HL-60/S4 (cell line): Measurements from ENCODE around the gene SH3BP5.

Experiments used
- in situ Hi-C: fragments of 300-500 bp; cut with MboI; formaldehyde crosslinking; loops from 2 replicates; pipeline ENCODE4 v1.14.3; 2022; ENCODE audit warnings: low sequenced_read_pairs

Gene SH3BP5

DNA sequence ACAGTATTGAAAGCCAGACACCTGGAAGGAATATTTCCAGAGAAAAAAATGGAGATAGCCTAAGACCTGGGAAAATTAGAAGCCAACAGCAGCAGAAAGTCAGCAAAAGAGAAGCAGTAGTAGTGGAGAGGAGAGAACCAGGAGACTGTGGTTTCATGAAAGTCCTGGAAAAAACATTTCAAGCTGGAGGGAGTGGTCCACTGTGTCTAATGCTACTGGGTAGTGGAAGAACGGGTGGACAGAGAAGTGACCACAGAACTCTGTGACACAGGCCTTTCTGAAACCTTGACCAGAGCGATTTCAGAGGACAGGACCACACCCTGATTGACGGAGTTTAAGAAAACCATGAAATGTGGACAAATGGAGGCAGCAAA, 15.3 kb upstream of the SH3BP5 start:
- in situ Hi-C loops, result no loop called here

DNA sequence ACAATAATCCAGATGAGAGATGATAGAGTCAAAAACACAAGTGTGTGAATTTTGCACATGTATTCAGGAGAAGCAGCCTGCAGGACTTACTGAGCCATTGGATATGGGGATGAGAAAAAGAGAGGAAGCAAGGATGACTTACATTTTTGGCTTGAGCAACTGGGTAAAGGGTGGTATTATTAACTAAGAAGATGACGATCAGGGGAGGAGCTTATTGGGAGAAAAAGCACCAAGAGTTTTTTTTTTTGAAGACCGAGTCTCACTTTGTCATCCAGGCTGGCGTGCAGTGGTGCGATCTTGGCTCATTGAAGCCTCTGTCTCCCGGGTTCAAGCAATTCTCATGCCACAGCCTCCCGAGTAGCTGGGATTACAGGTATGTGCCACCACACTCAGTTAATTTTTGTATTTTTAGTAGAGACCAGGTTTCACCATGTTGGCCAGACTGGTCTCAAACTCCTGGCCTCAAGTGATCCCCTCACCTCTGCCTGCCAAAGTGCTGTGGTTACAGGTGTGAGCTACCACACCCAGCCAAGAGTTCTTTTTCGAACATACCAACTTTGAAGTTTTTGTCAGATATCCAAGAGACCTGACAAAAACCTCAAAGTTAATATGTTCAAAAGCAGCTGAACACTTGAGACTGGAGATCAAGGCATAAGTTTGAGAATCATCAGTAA, 14.8 kb upstream of the SH3BP5 start:
- in situ Hi-C loops, result no loop called here

DNA sequence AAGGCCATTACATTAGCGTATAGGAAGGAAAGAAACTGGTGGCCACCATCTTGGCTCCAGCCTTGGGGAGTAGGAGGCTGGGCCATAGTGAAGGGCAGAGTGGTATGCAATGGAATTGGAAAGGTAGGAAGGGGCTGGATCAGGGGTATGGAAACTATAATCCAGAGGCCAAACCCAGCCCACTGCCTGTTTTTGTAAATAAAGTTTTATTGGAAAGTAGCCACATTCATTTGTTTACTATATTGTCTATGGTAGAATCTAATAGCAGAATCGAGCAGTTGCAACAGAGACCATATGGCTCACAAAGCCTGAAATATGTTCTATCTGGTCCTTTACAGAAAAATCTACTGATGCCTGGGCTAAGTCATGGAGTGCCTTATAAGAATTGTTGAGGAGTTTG, 14.1 kb upstream of the SH3BP5 start:
- in situ Hi-C loops, result no loop called here

DNA sequence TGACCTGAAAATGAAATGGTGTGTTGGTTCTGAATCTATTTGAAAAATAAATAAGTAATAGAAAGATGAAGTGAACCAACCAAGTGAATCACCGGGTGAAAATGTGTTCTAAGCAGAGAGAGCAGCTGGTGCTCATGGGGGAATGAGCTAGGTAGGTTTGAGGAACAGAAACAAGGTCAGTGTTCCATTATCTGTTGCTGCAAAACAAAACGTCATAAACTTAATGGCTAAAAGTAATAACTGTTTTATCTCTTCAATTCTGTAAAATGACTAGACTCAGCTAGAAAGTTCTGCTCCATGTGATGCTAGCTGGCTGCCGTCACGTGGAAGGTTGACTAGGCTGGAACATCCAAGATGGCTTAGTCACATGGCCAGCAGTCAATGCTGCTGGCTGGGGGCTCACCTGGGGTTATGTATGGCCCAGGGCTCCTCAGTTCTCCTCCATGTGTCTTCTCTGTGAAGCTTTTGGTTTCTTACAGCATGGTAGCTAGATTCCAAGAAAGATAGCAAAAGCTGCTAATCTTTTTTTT, 13.3 kb upstream of the SH3BP5 start:
- in situ Hi-C loops, result no loop called here

DNA sequence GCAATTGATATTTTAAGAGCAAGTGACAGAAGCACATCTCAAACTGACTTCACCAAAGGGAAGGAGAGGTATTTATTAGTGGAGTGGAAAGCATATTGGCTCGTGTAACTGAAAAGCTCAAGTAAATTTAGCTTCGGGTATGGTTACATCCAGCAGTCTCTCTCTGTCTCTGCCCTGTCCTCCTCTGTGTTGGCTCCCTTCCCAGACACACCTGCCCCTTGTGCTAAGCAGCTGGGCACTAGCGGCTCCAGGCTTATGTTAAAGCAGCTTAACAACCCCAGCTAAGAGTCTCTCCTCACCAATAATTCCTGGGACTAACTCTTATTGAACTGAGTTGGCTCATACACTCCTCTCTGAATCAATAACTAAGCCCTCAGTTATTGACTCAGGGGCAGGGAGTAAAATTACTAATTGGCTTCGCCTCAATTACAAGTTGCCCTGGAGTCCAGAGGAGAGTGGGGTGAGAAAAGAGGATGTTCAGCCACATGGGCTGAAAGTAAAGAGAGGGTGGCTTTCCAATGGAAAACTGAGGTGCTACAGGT, 12.8 kb upstream of the SH3BP5 start:
- in situ Hi-C loops, result no loop called here

DNA sequence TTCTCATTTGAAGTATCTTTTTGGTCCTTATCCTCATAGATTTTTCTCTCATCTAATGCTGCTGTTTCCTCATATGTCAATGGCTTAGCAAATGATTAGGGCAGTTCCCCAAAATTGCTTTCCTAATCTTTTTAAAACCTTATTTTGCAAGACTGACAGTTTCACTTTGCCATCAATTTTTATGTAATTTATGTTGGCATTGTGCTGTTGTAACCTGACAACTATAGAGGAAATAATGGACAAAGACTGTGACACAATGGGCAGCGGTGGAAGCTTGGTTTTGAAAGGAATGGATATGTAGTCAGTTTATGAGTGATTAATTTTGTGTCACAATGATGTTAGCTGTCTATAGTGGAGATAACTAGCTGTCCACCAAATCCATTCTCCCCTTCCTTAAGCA, 10.6 kb upstream of the SH3BP5 start:
- in situ Hi-C loops, result no loop called here

DNA sequence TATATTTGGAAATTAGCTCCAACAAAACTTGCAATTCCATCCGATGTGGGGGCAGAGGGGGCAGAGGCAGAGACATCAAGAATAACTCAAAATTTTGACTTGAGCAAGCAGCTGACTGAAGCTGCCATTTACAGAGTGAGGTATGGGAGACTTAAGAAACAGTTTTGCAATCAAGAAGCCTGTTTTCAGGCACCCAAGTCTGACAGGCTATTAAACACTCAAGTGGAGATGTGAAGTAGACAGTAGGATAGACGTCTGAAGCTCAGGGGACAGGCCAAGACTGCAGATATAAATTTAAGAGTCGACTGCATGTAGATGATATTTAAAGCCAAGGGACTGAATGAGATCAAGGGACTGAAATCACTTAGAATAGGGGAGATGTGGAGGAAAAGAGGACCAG, 9.9 kb upstream of the SH3BP5 start:
- in situ Hi-C loops, result no loop called here

DNA sequence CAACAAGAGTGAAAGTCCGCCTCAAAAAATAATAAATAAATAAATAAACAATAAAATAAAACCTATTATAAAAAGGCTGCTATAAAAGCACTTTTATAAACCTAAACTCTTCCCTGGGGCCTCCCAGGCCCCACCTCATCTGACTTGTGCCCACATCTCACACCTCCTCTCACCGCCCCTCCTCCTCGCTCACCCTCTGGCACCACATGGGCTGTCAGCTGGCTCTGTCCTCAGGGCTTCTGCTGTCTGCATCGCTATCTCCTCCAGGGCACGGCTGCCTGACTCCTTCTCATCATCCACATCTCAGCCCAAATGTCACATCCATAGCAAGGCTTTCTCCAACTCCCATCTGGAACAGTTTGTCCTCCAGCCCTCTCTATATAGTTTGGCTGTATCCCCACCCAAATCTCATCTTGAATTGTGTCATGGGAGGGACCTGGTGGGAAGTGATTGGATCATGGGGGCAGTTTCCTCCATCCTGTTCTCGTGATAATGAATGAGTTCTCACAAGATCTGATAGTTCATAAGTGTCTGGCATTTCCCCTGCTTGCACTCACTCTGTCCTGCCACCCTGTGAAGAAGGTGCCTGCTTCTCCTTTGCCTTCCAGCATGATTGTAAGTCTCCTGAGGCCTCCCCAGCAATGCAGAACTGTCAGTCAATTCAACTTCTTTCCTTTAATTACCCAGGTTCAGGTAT, 8.8 kb upstream of the SH3BP5 start:
- in situ Hi-C loops, result no loop called here

DNA sequence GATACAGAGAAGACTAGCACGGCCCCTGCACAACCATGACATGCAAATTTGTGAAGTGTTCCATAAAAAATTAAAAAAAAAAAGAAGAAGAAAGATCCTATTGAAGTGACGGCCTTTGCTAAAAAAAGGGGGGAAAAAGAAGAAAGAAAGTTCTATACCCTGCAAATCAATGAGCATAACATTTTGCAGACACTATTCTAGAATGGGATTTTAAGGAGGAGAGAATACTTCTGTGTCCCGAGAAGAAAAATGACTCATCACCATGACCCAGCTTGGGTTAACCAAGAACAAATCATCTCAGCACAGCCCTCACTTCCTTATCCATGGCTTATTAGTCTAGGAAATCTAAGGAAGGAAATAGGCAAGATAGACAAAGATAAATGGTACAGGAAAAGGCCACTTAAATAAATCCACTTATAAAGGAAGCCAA, 7.4 kb upstream of the SH3BP5 start:
- in situ Hi-C loops, result no loop called here

DNA sequence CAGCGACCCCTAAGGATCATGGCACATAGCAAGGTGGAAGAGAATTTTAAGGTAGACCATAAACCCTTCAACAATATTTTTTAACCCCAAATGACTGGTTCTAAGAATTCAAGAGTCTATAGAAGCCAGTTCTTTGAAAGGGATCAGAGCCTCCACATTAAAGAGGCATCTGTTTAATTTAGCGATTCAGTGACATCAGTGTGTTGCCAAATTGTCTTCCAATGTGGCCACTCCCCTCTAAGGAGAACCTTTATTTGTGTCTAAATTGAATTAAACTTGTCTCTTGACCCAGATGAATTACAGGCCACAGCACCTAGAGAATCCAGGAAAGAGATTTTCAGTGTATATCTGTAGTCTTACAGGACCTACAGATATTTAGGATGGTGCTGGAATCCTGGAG, 6.6 kb upstream of the SH3BP5 start:
- in situ Hi-C loops, result no loop called here

DNA sequence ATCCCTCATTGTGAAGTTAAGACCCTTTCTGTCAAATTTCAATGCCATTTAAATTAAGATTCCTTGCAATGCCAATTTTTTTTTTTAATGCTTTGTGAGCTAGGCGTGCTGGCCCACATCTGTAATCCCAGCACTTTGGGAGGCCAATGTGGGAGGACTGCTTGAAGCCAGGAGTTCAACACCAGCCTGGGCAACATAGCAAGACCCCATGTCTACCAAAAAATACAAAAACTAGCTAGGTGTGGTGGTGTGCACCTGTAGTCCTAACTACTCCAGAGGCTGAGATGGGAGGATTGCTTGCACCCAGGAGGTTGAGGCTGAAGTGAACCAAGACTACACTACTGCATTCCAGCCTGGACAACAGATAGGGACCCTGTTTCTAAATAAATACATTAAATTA, 5.6 kb upstream of the SH3BP5 start:
- in situ Hi-C loops, result no loop called here

DNA sequence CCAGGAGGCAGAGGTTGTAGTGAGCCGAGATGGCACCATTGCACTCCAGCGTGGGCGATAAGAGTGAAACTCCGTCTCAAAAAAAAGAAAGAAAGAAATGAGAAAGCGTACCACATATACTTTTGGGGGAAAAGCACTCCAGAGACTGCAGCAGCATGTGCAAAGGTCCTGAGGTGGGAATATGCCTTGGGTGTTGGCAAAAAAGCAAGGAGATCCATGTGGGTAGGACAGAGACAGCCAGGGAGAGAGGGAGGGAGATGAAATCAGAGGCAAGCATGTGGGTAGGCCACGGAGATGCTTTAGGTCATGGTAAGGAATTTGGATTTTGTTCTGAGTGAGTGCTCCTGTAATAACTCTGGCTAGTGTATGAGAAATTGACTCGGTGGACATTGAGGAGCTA, 3.7 kb upstream of the SH3BP5 start:
- in situ Hi-C loops, result no loop called here

DNA sequence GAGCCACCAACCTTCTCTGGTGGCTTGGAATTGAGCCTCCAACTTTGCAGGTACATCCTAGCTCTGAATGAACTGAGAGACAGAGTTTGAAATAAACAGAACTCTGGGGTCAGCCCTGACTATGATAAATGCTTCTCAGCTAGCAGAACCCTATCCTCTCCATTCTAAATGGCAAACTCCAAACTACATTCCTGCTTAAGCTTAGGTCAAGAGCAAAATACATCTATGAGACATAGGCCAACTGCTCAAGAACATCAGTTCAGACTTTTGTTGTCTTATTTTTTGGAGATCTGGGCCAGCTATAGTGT, 1.5 kb upstream of the SH3BP5 start:
- in situ Hi-C loops, result no loop called here

DNA sequence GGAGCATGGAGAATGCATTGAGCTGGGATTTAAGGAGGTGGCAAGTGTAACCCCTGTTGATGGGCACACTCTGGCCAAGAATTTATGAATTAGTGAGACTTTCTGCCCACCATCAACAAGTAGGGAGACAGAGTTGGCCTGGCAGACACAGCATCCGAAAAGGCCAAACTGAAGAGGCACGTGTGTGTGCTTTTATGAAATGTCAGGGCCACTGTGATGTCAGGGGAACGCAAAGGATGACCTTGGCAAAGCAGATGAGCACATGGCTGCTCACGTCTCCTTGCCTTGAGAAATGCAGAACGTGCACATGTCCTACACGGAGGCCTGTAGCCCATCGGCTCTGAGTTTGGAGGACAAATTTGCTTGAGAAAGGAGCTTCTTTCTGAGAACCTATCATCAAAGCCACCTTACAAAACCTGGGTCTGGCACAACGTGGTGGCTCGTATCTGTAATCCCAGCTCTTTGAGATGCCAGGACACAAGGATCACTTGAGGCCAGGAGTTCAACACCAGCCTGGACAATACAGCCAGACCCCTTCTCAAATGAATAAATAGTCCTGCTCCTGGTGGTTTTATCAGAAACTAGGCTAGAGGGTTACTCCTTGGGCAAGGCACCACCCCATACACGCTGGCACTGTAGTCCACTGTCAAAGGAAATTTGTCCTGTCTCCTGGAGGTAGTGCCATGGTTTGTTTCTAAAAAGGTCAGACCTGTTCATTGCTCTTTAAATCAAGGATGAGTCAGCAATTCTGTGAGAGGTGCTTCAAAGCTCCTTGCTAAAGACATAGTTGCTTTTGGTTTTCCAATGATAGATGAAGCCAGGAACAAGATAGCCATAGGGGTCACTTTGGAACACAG, 941 bp upstream of the SH3BP5 start:
- in situ Hi-C loops, result no loop called here

DNA sequence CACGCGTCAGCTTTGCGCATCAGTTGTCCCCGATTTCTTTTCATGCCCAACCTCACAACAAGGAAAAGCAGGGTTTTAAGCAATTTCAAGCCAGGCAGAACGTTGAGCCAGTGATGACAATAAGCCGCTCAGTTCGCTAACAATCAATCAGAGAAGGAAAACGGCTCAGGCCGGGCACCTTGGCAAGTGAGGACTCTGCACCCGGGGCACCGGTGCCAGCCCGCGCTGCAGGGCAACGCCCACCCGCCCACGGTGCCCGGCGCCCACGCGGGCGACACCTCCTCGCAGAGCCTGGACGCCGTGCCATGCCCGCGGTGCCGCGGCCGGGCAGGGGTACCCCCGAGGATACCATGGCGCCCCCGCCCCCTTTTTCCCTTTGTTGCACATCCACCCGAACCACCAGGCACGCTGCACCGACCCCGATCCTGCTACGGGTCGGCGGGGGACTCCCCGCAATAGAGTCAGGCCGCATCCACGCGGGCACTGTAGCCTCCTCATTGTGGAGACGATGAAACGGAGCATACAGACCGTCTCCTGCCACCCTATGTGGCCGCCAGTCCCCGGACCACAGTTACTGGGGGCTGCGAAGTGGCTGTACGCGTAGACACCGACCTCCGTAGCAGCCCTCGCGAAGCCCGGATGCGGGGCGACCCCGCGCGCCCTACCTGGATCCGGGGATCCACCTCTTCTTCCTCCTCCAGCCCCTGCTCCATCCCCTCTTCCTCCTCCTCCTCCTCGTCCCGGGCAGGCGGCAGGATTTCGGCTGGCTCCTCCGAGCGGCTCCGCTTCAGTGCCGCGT, 581 bp downstream of the SH3BP5 start:
- in situ Hi-C loops, result no loop called here

DNA sequence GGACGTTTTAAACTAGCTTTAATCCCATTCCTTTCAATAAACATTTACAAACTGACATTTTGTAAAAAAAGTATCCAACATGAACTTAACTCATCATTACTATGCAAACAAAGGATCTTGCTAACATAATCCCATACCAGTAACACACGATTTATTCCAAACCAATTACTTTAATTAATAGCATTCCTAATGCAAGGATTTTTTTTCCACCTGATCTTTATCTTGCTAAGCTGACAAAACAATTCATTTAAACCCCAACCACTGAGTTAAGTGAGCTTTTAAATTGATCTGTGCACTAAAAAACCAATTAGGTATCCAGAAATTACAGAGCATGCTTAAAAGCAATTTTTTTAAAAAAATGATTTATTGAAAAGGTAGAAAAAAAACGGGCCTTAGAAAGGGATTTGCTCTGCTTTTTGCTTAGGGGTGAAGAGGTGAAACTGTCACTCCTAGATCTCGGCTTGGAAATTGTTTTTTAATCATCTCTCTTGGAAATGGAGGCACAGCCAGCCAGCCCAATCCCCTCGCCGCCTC, 1.2 kb downstream of the SH3BP5 start:
- in situ Hi-C loops, result no loop called here

DNA sequence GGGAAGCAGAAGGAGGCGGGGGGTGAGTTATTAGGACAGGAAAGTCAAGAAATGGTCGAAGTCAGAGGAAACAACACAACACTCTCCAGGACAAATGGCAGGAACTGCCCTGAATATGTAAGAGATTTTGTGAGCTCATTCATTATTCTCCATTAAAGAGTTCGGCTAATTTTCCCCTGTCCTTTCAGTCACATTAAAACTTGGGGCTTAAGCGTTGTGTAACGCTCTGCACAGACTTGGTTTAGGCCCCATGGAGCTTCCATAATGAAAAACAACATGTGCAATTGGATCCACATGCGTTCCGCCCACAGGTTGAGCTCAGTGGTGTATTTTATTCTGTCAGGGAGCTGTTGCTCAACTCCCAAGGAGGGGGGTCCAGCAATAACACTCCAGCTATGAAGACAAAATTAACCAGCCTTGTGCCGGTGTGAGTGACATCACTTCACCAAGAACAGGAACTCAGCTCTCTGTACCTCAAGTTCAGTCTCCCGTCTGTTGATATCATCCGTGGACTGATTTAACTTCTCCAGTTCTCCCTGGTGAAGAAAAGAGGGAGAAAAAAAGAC, 2.3 kb downstream of the SH3BP5 start:
- in situ Hi-C loops, result no loop called here

DNA sequence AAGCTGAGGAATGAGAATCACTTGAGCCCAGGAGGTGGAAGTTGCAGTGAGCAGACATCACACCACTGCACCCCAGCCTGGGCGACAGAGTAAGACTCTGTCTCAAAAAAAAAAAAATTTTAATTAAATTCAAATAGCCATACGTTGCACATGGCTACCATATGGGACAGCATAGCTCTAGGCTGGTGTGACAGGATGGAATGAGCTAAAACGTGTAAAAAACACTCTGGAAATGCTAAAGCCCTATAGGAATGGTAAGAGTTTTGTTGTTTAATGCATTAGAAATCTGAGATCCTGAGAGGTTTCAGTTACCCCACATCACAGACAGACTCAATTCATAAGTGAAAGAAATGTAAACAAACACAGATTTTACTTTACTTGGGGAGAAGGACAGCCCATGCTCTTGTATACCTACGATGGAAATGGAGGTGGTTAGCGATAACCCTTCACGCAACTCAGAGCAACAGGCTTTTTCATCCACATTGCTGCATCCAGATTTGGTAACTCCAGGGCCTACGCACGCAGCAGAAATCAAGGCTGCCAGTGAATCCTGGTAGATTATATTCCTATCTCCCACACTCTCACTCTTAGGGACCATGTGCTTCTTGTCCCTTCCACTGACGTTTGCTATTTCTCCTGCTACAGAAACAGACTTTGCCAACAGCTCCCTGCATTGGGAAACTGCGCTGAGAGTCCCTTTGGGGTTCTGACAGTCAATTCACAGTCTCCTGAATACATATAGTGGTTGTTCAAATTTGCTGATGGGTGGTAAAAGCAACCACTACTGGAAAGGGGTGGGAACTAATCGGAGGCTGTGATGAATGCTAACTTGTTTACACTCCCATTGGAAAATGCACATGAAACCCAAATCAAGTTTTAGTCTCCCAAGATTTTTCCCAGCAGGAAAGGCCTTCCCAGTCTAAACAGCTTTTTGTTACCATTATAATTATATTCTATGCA, 3.1 kb downstream of the SH3BP5 start:
- in situ Hi-C loops, result no loop called here

DNA sequence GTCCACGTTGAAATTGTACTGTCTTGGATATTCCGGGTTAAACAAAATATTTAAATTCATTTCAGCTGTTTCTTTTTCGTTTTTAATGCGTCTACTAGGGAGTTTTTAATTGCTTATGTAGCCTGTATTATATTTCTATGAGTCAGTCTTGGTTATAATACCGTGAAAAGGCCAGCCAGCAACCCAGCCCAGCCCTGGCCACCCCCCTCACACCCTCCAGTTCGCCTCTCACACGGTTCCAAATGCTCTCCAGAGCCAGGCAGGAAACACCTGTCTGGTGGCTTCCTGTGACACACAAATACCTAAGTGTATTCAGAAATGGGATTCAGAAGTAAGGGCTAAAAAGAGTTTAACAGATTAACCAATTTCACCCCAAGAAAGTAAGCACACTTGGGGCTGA, 4.4 kb downstream of the SH3BP5 start:
- in situ Hi-C loops, result no loop called here
